A204.1 (cell line): ENCODE data around the gene TACR1.
"Not testable (repeated sequence)": the region's sequence is repeated elsewhere in the genome, so short reads cannot be mapped to it uniquely, and the experiment has no call there.

Experiments used
- FAIRE-seq: peaks from 2 replicates; lab custom pipeline; 2012; peaks lifted over from hg19 to GRCh38; lab: Jason Lieb, UNC

TACR1 gene

GRCh38 chr2:75194184-75194868, 5.0 kb downstream of the TACR1 start:
- FAIRE-seq = no peak

- no peak for FAIRE-seq
Measured at GRCh38 chr2:75192496-75192895, 6.8 kb downstream of the TACR1 start.

GRCh38 chr2:75190271-75190990, 8.9 kb downstream of the TACR1 start:
- FAIRE-seq = no peak

GRCh38 chr2:75186821-75187220, 12.5 kb downstream of the TACR1 start:
- FAIRE-seq = no peak

- FAIRE-seq = no peak
Measured at GRCh38 chr2:75182606-75183005, 16.7 kb downstream of the TACR1 start.

GRCh38 chr2:75180476-75180875, 18.8 kb downstream of the TACR1 start:
- FAIRE-seq = no peak

GRCh38 chr2:75177427-75177826, 21.9 kb downstream of the TACR1 start:
- FAIRE-seq = no peak

GRCh38 chr2:75175456-75175855, 23.9 kb downstream of the TACR1 start:
- FAIRE-seq = no peak

GRCh38 chr2:75174981-75175380, 24.3 kb downstream of the TACR1 start:
- FAIRE-seq = no peak

GRCh38 chr2:75174519-75174918, 24.8 kb downstream of the TACR1 start:
- FAIRE-seq = no peak

- no peak for FAIRE-seq
Measured at GRCh38 chr2:75173740-75174139, 25.6 kb downstream of the TACR1 start.

- not testable (repeated sequence) for FAIRE-seq
Measured at GRCh38 chr2:75171423-75171822, 27.9 kb downstream of the TACR1 start.

GRCh38 chr2:75170889-75171288, 28.4 kb downstream of the TACR1 start:
- no peak for FAIRE-seq

- no peak for FAIRE-seq
Measured at GRCh38 chr2:75168186-75168585, 31.1 kb downstream of the TACR1 start.

GRCh38 chr2:75166491-75166890, 32.8 kb downstream of the TACR1 start:
- no peak for FAIRE-seq

GRCh38 chr2:75162897-75163296, 36.4 kb downstream of the TACR1 start:
- no peak for FAIRE-seq

GRCh38 chr2:75162259-75162658, 37.1 kb downstream of the TACR1 start:
- no peak for FAIRE-seq

GRCh38 chr2:75157435-75157834, 41.9 kb downstream of the TACR1 start:
- FAIRE-seq = no peak

GRCh38 chr2:75155115-75155514, 44.2 kb downstream of the TACR1 start:
- FAIRE-seq = no peak

- FAIRE-seq = no peak
Measured at GRCh38 chr2:75153221-75153620, 46.1 kb downstream of the TACR1 start.

GRCh38 chr2:75152243-75152642, 47.1 kb downstream of the TACR1 start:
- not testable (repeated sequence) for FAIRE-seq

- FAIRE-seq = not testable (repeated sequence)
Measured at GRCh38 chr2:75147884-75148283, 51.4 kb downstream of the TACR1 start.

GRCh38 chr2:75146606-75147332, 52.6 kb downstream of the TACR1 start:
- FAIRE-seq = no peak
